ENCODE measurements around the gene STX1A.
A peak's percentile ranks its signal among the peaks of the same experiment; 100 is the strongest.
"Not testable (repeated sequence)": the region's sequence is repeated elsewhere in the genome, so short reads cannot be mapped to it uniquely, and the experiment has no call there.

STX1A gene

GRCh38 chr7:73681031-73681430, 38.4 kb downstream of the STX1A start:
- no peak for DNase-seq

DNA sequence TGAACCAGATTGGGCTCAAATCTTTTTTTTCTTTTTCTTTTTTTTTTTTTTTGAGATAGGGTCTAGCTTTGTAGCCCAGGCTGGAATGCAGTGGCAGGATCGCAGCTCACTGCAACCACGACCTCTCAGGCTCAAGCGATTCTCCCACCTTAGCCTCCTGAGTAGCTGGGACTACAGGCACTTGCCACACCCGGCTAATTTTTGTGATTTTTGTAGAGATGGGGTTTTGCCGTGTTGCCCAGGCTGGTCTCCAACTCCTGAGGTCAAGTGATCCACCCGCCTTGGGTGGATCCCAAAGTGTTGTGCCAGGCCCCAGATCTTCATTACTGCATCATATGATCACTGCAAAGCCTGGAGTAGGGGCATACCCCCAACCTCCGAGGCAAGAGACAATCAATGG, 39.0 kb downstream of the STX1A start:
- DNase-seq = no peak

- DNase-seq = no peak
These were observed 39.8 kb downstream of the STX1A start for GRCh38 chr7:73679709-73680108.

DNA sequence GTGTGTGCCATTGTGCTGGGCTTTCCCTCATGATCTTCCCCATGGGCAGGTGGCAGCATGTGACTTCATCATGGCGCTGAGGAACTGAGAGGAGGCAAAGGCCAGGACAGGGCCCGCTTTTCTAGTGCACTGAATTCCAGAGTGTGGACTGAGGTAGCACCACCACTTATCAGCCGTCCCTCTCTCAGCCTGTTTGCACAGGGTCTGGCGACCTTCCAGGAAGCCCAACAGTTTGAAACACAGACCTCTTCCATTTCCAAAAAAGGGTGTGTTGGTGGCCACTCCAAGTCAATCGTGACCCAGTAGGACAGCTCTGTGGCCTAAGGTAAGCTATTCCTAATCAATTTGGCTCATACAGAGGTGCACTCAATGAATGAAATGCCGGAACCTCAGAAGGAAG, 40.6 kb downstream of the STX1A start:
- no peak for DNase-seq

- DNase-seq = not testable (repeated sequence)
These were observed 43.4 kb downstream of the STX1A start for GRCh38 chr7:73676062-73676461.

DNA sequence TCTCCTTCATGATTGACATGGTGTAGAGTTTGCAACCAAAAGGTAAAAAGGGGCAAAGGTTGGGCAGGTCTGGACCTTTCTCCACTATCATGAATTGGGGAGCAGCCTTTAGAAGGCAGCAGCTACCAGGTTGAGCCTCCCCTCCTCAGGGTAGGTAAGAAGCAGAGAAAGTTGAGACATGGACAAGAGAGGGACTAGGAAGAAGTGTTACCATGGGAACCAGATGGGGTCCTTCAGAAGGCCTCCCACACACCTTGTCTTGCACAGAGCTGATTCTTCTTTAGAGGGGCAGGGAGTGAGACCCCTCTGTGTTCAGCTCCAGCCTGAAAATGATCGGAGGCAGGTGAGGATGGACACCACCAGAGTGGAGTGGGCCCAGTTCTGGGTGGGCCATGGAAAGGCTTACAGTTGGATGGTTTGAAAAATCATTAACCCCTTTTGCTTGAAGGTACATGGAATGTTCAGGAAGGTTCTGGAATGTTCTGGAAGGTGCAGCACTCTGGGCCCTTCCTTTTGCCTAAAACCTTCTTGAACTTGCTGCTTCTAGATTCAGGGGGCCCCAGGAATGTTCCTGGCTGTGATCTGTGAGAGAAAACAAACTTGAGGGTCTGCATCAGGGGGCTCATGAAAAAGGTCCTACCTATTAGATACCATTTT, 44.9 kb downstream of the STX1A start:
- DNase-seq = no peak

DNA sequence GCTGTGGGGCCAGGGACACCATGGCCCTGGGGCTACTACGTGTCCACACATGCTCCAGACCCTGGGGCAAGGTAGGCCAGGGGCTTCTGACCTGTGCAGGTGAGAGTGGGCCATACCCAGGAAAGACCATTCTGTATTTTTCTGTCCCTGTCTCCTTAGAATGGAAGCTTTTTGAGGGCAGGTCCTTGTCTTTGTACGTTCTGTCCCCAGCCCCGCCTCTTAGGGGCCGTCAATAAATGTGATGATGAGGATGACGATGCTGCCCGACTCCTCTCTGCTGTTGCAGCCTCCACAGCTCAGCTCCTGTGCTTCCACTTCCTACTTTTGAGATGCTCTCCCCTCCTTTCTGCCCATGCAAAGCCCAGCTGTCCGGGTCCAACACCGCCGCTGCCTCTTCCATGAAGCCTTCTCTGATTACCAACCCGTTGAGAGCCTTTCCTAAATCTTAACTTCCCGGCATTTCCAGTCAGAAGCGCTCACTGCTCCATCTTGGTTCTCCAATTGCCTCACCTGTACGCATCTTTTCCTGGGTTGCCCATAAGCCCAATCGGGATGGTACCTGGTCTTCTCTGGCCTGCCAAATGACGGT, 47.5 kb downstream of the STX1A start:
- DNase-seq = no peak

GRCh38 chr7:73671322-73671661, 48.2 kb downstream of the STX1A start:
- DNase-seq = no peak

DNA sequence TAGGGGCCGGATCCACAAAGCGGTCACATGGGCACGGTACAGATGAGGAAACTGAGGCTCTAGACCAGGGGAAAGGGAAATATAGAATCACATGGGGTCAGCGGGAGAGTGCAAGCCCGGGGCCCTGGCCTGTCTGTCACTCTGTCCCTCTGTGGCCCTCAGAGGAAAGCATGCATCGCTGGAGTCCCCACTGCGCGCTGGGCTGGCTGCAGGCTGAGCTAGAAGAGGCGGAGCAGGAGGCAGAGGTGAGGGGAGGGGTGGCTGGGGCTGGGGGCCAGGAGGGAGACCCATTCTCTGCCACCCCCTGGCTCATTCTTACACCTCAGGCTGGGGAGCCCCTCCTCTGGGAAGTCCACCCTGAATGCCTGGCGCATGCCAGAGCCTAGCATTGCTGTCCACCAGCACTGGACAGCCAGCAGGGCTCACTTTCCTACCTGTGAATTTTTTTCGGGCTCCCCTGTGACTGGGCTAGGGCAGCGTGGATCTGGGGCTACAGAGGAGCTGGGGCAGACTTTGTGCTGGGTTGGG, 49.5 kb downstream of the STX1A start:
- no peak for DNase-seq

DNA sequence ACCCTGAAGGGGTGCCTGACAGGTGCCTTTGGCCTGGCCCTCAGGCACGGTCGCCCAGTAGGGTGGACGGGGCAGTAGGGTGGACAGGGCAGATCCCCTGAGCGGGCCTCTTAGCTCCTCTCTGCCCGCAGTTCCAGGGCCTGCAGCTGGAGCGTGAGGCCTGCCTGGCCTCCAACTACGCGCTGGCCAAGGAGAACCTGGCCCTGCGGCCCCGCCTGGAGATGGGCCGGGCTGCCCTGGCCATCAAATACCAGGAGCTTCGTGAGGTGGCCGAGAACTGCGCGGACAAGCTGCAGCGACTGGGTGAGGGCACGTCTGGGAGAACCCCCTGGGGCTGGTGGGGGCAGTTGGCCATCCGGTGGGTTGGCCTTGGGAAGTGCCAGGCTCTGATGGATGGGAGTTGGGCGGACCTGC, 50.2 kb downstream of the STX1A start:
- no peak for DNase-seq

DNA sequence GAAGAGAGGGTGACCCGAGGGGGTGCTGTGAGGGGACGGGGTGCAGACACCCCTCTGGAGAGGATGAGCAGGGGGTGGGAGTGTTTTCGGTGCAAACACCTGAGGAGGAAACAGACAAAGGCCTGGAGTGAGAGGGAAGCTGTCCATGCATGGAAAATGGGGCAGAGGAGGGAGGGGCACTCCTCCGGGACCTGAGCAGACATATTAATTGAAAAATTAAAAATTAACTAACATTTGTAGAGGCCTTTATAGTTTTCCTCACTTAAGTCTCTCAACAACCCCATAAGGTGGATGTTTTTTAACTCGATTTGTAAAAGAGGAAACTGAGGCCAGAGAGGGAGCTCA, 50.6 kb downstream of the STX1A start:
- no peak for DNase-seq

DNA sequence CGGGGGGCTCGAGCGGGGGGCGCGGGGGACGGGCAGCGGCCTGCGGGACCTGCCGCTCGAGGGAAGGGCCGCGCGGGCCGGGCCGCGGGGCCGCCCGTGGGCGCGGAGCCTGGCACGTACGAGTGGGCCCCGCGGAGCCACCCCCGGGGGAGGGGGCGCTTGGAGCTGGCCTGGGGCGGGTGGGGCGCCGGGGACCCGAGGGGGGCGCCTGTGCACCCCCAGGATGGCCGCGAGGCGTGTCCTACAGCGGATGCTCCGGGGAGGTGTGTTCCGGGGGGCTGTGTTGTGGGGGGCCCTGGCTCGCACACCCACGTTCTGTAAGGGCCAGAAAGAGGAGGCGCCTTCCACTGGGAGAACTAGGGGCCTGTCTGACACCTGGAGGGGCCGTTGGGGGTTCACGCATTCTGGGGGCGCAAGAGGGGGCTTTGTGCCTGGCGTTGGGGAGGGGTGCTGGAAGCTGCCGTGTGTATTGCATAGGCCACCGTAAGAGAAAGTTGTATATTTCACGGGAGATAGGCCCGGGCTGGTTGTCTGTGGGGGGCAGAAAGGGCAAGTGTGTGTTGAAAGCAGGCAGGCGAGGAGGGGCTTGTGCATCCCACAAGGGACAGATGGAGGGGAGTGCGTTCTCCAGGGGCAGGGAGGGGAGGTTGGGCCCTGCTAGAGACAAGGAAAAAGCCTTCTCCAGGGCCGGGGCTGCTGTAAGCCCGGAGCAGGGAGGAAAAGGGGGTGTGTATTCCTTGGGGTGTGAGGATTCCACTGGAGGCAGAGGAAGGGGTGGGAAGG, 51.2 kb downstream of the STX1A start:
- peak; percentile 32 for DNase-seq

DNA sequence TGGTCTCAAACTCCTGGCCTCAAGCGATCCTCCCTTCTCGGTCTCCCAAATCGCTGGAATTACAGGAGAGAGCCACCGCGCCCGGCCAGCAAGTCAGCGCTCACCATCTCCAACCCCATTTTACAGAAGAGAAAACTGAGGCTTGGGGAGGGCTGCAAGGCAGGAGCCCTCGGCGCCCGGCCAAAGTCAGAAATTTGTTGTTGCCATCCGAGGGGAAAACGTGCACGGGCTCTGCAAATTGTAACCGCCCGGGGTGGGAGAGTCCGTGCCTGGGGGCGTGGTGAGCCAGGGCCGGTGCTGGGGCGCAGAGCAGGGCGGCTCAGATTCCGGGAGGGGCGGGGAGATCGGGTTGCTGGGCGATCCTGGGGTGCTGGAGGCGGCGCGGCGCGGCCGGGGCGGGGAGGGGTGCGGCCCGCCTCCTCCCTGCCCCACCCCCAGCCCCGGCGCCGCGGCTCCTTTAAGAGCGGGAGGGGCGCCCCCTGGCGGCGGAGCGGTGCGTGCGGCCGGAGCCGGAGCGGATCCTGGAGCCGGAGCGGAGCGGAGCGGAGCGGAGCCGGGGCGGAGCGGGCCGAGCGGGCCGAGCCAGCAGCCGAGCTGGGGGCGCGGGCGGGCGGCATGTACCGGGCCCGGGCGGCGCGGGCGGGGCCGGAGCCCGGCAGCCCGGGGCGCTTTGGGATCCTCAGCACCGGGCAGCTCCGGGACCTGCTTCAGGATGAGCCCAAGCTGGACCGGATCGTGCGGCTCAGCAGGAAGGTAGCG, 51.9 kb downstream of the STX1A start, which contains the start of gene VPS37D:
Gene VPS37D (plus strand): TSS at position 488 of the 759 bp plus-strand sequence. CDS start 128 bp downstream, at position 616.
- peak; percentile 81 for DNase-seq

DNA sequence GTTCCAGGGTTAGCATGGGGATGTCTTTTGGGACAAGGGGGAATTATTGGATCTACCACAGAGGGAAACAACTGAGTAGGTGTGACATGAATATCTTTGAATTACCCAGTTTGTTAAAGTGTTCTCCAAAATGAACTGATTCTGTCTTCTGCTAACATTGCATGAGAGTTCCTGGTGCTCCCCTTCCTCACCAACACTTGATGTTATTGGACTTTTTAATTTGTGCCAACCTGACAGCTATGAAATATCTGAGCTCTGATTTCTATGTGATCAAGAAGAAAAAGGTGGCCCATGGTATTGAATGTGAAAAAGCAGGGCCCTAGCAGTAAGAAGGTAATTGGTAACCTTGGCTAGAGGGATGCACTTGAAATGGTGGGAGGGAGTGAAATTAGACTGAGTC, 56.4 kb downstream of the STX1A start:
- no peak for DNase-seq

DNA sequence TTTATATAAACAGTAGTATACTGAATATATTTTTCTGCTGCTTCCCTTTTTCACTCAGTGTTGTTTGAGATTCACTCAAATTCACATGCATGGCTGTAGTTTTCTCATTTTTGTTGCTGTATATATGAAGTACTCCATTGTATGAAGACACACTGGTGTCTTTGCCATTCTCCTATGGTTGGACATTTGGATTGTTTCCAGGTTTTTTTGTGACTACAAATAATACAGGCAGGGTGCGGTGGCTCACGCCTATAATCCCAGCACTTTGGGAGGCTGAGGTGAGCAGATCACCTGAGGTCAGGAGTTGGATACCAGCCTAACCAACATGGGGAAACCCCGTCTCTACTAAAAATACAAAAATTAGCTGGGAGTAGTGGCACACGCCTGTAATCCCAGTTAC, 58.9 kb downstream of the STX1A start:
- not testable (repeated sequence) for DNase-seq

GRCh38 chr7:73659983-73660382, 59.5 kb downstream of the STX1A start:
- no peak for DNase-seq

DNA sequence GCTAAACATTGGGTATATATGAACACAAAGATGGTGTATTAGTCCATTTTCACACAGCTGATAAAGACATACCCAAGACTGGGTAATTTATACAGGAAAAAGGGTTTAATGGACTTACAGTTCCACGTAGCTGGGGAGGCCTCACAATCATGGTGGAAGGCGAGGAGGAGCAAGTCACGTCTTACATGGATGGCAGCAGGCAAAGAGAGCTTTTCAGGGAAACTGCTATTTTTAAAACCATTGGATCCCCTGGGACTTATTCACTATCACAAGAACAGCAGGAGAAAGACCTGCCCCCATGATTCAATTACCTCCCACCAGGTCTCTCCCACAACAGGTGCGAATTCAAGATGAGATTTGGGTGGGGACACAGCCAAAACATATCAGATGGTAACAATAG, 64.2 kb downstream of the STX1A start:
- not testable (repeated sequence) for DNase-seq

DNA sequence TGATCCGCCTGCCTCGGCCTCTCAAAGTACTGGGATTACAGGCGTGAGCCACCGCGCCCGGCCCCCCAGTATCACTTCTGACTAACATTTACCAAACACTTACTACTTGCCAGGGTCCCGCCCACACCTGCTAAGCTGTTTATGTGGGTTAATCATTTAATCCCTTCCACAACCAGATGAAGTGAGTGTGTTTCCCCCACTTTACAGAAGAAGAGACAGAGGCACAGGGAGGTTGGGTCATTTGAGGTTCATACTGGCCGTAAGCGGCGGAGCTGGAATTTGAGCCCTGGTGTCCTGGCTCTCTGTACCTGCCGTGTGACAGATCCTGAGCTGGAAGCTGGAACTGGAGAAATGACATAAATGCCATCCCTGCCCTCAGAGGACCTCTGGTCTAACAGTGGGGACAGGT, 66.9 kb downstream of the STX1A start:
- no peak for DNase-seq

DNA sequence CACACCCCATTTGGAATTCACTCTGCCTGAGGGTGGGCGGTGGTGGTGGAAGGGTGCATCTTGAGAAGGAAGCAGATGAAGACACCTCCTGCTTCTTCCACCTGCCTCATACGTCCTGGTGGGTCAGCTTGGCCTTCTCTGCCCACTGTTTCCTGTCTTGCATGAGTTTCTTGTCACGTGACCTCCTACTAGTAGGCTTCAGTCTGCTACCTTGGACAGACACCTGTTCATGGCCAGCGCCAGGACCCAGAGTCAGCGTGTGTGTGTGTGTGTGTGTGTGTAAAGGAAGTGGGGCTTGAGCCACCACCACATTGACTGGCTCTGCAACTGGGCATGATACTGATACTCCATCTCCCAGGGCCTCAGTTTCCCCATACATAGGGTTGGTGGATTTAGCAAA, 68.9 kb downstream of the STX1A start:
- DNase-seq = no peak

GRCh38 chr7:73649576-73649975, 69.9 kb downstream of the STX1A start:
- no peak for DNase-seq

Data from NCI-H2227 treated with DMSO at 0.1 percent for 48 hours (cell line).